ENCODE results near the gene ITFG1.

Gene ITFG1

DNA sequence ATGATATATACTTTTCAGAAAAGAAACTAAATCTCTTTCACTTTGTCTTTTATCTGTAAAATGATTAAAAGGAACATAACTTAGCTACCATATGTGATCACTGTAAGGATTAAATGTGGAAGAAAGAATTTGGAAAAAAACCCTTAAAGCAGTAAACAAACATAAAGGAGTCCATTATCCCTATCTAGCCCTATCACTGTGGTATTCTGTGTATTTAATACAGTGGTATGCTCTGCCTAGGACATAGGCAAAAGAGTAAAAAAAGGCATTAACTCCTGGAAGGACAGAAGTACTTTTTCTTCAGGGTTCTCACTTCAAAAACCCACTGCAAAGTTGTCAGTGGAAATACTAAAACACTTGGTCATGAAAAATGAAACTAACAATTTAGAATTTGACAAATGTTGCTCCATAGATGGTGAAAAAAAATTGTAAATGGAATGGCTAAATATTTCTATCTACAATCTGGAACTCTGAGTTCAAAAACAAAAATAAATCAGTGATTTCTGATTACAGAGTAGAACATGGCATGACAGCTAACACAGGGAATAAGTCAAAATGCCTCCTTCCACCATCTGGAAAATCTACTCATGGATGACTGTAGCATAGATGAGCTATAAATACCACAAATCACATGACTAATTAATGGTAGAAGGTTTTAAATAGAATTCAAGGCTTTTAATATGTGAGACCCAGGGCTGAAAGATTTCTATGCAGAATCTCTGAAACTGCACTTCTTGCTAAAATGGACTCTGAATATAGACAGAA is 140.1 kb downstream of the ITFG1 start:
- no peak for DNase-seq

DNA sequence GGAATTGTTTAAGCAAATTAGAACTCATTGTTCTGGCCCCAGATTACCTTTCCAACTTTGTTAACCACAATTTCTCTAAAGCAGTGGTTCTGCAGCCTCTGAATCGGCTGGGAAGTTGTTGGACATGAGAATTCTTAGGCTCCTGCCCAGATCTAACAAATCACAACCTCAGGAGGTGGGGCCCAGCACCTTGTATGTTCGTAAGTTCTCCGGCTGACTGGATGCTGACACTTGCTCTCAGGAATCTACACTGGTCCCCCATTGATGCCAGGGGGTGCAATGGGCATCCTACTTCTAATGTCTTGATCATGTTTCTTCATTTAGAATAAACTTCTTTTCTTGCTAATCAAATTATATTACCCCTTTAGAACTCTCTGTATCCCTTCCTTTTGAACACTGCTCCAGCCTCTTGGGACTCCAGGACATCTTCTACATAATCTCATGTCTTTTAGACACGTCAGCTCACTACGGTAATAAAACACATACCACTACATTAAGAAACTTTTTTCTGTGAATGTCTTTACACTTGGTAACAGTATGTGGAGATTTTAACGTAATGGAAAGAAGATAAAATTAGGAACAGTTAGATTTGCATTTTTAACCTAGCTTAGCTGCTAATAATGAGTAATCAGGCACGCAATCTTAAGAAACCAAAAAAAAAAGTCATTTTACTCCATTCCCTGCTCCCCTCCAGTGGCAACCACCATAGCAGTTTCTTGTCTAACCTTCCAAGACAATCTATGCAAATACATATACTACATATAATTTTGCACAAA is 143.2 kb downstream of the ITFG1 start:
- DNase-seq, result no peak

DNA sequence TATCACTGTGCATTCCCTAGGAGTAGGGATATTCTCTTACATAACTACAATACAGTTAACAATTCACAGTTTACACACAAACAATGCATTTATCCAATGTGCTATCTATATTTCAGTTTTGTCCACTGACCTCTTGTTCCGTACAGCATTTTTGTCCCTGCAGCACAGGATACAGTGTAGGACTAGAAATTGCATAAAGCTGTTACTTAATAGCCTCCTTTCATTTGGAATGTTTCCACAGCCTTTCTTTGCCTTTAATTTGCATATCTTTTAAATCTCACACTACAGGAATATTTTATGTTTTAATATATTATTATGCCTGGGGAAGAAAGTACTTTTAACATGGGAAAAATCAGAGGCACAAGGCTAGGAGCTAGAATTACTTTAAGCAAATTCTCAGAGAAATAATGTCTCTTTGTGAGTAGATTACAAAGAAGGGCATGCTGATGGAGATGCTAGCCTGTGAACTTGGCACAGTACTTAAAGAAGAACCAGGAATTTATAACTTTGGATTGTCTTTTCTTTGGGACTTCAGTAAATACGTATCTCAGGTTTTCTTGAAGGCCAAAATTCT is 144.3 kb downstream of the ITFG1 start:
- no peak for DNase-seq

DNA sequence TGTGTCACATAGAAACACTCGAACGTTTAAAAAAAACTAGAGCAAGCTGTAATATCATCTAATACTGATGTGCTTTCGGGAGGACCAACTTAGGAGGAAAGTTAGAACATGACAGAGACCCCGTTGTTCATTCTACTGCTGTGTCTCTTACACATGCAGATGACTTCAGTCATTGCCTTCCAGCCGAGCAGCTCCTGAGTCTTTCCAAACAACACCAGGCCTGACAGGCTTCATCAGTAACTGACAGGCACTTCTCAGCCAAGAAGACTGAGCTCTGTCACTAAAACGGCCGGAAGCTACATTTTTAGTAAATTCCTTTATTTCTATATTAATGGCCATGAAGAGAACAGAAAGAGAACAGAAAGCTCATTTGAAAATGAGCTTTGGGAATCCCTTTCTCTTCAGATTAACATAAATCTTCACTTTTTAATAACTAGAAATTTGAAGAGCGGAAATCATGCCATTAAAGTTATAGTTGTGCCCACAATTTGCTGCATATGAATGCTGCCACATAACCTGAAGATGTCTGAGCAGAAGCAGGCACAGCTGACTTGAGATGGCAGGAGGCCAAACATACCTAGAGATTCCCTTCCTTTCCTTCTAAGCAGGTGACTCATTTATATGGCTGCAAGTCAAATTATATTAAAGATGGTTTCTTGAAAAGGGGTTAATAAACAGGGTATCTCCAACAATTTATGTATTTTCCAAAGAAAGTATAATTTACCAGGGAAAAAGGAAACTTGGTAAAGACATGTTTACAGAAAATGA is 148.9 kb downstream of the ITFG1 start:
- no peak for DNase-seq

DNA sequence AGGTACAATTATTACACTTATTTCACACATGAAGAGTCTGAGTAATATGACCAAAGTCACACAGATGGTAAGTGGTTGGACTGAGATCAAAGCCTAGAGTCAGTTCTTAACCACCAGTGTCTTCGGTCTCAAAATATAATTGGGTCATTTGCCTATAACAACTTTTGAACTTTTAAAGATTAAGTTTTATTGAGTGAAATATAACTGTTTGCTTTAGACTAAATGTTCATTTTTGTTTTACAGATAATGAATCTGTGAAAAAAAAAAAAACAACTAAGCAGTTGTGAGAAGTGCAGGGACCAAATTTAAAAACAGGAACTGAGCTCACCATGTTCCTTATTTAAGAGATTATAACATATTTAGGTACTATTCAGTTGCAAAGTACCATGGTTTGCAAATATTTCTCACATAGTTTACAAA is 150.1 kb downstream of the ITFG1 start:
- DNase-seq, result no peak

DNA sequence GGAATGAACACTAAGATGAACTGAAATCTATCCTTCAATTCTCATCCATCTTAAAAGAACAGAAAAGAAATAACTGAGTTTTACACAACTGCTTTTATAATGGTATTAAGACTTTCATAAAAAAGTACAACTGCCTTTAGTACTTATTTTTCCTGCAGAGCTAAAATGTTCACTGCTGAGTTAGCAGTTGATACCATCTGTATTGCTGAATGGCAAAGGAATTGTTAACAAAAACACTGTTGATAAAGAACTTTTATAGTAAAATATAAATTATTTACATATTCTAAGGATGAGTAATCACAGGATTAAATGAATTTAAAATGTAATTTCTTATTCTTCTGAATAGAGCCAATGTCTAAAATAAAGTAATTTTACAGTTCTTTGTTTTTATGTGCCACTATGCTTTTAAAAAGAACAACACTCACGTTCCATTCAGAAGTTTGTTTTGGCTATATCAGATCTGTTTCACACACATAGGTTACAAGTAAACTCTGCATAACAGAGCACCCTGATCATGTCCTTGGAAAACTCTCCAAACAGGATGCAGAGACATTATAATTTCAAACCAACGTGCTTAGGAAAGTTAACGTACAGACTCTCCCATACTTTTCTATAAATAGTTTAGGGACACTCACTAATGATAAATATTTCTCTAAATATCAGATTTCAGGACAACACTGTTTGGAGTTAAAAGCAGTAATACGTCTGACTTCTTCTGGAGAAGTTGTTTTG is 151.1 kb downstream of the ITFG1 start:
- DNase-seq, result no peak

DNA sequence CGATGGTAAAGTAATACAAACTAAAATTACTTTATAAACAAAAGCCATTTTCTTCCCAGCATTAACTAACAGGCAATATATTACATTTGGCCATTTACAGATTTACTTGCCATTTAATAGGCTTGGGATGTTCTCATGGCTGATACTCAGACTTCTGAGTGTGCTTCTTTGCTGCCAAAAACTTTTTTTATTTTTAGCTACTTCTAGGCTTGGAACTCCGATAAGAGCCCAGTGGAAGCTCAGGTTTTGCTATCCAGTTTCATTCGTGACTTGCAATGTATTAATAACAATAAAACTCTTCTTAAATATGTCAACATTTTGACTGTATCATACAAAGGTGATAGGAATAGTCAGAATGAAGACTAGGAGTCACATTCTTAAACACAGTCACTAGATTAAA is 152.3 kb downstream of the ITFG1 start:
- no peak for DNase-seq

DNA sequence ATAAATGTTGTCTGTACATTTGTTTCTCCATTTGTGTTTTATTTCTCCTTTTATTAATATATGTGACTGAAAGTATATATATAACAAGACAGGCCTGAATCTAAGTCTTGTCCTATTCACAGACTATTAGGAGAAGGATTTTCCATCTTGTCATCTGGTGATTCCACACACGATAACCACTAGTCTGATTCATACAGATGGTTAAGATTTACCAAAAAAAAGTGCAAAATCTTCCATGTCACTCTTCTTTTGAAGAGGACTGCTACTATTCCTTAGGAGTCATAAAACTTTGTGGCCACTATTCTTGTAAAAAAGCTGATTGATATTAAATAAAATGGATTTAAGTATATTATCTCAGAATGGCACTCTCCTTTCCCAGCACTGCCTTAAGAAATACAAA is 156.3 kb downstream of the ITFG1 start:
- DNase-seq, result no peak

DNA sequence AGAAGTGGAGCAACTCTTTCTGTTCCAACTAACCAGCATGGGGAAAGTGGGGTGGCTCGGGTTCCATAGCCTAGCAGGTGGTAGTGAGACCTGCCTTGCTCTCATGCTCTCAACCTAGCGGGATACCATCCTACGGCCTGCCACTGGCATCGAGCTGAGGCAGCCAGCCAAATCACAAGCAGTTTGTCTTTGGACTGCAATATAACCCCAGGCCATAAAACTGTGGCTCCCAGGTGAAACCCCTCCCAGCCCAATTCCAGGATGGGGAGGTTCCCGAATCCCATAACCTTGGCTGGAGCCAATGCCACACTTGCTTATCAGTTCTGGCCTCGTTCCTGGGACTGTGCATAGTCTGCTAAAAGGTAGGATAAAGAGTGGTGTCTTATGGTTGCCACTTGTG is 161.3 kb downstream of the ITFG1 start:
- no peak for DNase-seq

DNA sequence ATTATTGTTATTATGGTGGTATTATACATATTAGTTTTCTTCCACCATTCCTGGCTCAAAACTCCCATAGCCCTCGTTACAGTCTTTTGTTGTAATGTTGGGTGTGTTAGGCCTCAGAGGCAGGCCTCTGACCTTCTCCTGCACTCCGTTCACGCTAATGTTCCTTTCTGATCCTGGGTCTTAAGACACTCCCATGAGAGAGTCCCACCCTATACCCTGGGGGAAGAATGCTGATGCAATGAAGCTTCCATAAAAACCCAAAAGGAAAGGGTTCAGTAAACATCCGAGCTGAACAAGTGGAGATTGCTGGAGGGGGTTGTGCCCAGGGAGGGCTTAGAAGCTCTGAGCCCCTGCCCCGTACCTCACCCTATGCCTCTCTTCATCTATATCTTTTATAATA is 175.9 kb downstream of the ITFG1 start:
- no peak for DNase-seq

DNA sequence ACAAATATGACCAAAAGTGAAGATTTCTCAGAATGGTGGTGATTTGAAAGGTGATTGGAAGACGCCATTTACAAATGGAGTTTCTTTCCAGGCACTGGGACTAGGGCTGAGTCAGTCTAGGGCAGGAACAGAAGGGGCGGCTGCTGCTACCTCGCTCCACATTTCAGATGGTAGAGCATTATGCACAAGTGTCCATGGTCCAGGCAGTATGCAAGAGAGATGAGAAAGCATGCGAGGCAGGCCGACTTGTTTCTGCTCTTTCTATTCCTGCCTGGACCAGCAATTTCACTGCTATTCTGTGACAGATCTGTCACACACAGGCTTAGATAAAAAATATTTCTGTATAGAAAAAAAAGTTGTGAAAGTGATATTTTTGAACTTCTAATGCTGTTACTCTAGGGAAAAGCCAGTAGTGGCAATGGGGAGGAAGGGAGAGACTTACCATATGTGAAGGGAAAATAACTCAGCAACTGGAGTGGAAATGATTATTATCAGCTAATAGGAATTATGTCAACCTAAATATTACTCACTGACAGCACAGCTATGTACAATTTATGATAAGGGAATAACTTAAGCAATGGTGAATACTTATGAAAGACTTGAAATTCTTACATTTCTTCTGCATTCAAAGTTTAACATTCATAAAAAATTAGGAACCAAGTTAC is 182.4 kb downstream of the ITFG1 start:
- DNase-seq, result no peak

DNA sequence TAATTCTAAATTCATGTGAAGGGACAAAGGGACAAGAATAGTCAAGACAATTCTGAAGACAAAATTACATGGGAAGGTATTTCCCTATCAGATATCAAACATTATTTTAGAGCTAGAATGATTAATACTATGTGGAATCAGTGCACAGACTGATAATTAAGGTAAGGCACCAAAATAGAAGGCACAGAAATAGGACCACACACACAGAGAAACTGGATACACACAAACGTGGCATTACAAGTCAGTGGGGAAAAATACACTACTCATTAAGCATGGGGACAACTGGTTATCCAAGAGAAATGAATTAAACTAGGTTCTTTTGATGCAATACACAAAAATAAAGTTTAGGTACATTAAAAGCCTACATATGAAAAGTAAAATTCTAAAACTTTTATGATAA is 184.3 kb downstream of the ITFG1 start:
- no peak for DNase-seq

DNA sequence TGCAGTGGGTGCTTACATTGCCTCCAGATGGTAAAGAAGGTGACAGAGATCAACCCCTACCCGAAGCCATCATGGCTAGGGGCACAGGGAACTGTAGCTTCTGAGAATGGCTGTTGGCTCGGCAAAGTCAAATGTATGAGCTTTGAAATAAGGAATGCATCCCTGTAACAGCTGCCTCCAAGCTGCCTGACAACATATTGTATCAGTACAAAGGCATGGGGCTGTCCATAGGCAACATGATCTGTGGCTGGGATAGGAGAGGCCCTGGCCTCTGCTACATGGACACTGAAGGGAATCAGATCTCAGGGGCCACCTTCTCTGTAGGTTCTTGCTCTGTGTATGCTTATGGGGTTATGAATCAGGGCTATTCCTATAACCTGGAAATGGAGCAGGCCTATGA is 197.9 kb downstream of the ITFG1 start:
- no peak for DNase-seq

DNA sequence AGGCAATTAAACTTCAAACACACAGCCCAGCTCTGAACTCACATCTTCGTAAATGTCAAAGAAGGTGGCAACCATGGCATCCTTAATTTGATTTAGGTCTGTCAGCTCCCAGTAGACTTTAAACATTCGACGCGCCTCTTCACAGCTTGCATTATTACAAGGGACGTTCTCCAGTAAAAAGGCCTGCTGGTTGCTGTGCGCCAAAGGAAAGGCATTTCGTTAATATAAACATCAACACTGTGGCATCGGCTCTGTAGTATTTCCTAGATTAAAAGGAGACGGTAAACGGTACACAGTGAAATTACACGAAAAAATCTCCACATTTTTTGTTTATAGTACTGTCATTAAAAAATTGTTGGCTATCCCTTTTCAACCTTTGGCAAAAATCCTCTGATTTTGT is 200.4 kb downstream of the ITFG1 start:
- DNase-seq, result no peak

DNA sequence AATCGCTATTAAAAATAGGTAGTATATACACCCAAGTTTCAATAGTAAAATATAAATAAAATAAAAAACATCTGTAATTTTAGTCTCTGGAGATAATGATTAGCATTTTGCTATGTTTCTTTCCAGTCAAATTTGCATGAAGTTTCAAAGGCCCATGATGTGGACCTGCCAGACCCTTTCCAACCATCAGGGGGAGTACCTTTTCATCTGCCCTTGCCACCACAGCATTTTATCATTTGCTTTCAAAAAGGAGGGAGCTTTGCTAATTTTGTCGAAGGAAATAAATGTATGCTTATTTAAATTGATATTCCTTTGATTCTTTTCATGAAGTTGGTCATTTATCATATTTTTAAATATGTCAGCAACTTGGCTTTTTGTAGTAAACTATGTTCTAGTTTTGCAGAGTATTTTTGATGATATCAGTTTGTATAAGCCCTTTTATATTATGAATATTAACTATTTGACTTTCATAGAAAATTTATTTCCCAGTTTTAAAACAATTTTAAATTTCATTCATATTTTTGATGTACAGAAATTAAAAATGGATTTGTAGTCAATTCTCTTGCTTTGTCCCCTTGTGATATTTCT is 201.9 kb downstream of the ITFG1 start:
- DNase-seq, result no peak

DNA sequence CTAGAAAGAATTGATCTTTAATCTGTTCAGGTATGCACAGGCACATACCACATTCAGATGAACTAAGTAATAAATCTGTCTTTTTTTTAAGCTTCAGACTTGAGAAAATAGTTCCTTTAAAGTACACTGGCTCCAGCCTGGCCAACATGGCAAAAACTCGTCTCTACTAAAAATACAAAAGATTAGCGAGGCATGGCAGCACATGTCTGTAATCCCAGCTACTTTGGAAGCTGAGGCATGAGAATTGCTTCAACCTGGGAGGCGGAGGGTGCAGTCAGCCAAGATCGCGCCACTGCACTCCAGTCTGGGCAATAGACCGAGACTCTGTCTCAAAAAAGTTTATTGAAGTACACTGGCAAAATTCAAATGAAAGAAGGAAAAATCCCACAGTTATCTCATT is 206.1 kb downstream of the ITFG1 start:
- DNase-seq, result no peak

DNA sequence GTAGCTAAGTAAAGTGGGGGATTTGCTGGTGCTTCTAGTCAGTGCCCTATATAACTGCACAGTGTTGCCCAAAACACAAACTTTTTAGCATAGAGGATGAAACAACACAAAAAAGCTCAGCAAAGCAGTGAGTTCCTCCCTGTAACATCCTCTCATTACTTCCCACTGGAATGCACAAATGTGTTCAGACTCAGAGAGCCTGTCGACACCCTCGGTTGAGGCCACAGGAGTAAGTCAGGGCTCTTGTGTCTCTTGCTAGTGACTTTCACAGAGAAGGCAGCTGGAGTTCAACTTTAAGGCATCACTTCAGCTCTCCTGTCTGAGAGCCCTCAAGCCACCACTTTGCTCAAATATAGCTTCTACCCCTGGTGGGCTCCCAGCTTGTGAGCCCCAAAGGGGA is 209.9 kb downstream of the ITFG1 start:
- no peak for DNase-seq

DNA sequence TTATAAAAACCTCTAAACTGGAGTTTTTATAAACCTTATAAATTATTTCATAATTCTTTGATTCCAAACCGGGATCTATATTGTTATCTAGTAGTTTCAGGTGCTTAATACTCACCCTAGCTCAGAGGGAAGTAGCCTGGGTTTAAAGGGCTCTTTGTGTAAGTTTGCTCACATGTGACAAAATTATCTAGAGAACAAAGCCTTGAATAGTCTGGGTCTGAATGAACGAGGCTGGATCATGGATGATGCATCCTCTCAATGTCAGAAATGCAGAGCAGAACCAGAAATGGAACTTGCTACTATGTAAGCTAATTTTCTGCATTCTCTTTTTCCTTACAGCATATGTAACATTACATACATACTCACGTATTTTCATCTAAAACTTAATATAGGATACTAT is 213.2 kb downstream of the ITFG1 start:
- DNase-seq, result no peak

DNA sequence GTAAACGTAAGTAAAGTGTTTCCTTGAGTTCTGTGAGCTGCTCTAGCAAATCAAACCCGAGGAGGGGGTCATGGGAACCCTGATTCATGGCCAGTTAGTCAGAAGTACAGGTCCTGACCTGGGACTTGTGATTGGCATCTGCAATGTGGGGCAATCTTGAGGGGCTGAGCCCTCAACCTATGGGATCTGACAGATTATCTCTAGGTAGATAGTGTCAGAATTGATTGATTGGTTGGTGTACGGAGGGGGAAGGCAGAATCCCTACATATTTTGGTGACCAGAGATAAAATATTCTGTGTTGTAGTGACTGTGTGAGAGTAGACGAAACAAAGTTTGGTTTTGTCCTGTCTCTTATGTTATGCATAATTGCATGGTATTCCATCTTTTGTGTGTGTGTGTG is 216.7 kb downstream of the ITFG1 start:
- no peak for DNase-seq

DNA sequence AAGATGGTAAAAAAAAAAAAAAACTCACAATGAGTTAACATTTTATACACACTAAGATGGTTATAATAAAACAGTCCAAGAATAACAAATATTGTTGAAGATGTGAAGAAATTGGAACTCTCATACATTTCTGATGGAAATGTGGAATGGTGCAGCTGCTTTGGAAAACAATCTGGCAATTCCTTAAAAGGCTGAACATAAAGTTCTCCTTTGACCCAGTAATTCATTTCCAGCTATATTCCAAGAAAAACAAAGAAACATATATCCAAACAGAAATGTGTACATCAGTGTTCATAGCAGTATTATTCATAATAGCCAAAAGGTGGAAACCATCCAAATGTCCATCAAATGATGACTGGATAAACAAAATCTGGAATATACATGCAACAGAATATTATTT is 219.8 kb downstream of the ITFG1 start:
- DNase-seq, result no peak

DNA sequence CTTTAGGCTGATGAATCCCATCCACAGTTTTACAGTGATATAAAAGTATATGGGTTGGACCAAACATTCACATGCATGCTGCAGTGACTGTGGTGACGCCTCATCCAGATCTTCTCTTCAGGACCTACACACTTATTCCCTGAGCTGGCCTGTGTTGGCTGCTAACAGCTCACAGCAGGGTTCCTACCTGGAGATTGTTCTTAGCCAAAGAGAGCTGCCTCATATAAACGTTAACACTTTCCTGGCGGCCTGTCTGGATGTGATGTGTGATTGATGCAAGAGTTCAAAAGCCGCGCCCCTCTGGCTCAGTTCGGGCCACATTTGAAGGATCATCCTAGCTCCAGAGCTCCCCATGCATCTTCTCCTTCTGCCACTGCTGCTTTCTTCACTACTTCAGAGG is 224.1 kb downstream of the ITFG1 start:
- no peak for DNase-seq

DNA sequence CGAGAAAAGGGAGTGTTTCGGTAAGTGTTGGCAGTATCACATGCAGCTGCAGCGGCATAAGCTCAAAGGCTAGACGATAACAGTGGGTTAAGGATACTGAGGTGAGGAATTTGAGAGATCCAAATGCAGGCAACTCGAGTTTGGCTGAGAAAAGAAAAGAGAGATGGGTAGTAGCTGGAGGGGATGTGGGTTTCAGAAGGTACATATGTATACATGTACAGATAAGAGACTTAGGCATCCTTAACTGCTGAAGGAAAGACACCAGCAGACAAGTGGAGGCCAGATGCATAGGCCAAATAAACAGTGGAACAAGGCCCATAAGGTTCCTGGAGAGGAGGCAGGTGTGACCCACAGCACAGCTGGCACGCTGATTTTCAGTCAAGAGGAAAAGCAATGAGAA is 230.6 kb downstream of the ITFG1 start:
- no peak for DNase-seq

Data from cortex of kidney (tissue), 1 donor.